Liver (tissue), 9 donors: ENCODE measurements around the gene NELL1. TPM values are rescaled to one million over a fixed set of nuclear protein-coding genes. Genes with fewer than 3 reads are reported as not detected.

Experiments
- DNase-seq: peaks from one replicate; pipeline ENCODE4 v3.0.0-alpha.2; 2017; ENCODE audit warnings: low spot score
- H3K27ac ChIP-seq, 2 donors: one replicate each; pipeline ENCODE4 v1.7.0; 2013; ENCODE audit warnings: inconsistent platforms in 2 of 2, low read length in 2 of 2, control low read depth in 1 of 2, low read depth in 1 of 2, mild to moderate bottlenecking in 1 of 2
- H3K27me3 ChIP-seq, 4 donors: one replicate each; pipeline versions ENCODE4 v1.6.1 to v1.7.0; 2013; ENCODE audit warnings: low read length in 3 of 4, inconsistent platforms in 1 of 4, mild to moderate bottlenecking in 1 of 4, moderate library complexity in 1 of 4; ENCODE audit not compliant: control insufficient read depth in 4 of 4, insufficient read depth in 4 of 4
- H3K36me3 ChIP-seq, 4 donors: one replicate each; pipeline versions ENCODE4 v1.6.1 to v1.7.0; 2013; ENCODE audit warnings: low read length in 3 of 4, mild to moderate bottlenecking in 3 of 4, low read depth in 1 of 4, moderate library complexity in 1 of 4; ENCODE audit not compliant: control insufficient read depth in 4 of 4, insufficient read depth in 3 of 4
- H3K4me1 ChIP-seq, 4 donors: one replicate each; pipeline versions ENCODE4 v1.6.1 to v1.7.0; 2013; ENCODE audit warnings: low read length in 3 of 4, mild to moderate bottlenecking in 3 of 4, moderate library complexity in 1 of 4; ENCODE audit not compliant: control insufficient read depth in 4 of 4, insufficient read depth in 4 of 4
- H3K4me3 ChIP-seq, 3 donors: one replicate each; pipeline versions ENCODE4 v1.6.1 to v1.7.0; 2013; ENCODE audit warnings: low read length in 3 of 3, control low read depth in 1 of 3, low read depth in 1 of 3, mild to moderate bottlenecking in 1 of 3
- H3K9ac ChIP-seq, 2 donors: one replicate each; pipeline ENCODE4 v1.7.0; 2013; ENCODE audit warnings: low read length in 2 of 2, mild to moderate bottlenecking in 2 of 2, moderate library complexity in 2 of 2, control low read depth in 1 of 2, low read depth in 1 of 2
- H3K9me3 ChIP-seq, 4 donors: one replicate each; pipeline versions ENCODE4 v1.6.1 to v1.7.0; 2013; ENCODE audit warnings: low read length in 3 of 4; ENCODE audit not compliant: control insufficient read depth in 4 of 4
- FOXA1 ChIP-seq: IDR thresholded peaks from 2 replicates; pipeline ENCODE4 v1.6.1; 2016; ENCODE audit warnings: antibody characterized with exemption
- GABPA ChIP-seq, 2 donors: IDR thresholded peaks in 1 of 2; conservative IDR thresholded peaks in 1 of 2; 2 replicates each; pipeline ENCODE4 v1.6.1; 2016; ENCODE audit warnings: antibody characterized with exemption in 2 of 2, mild to moderate bottlenecking in 1 of 2, moderate library complexity in 1 of 2
- HNF4A ChIP-seq, 2 donors: conservative IDR thresholded peaks; 2 replicates each; pipeline ENCODE4 v1.6.1; 2016; ENCODE audit warnings: antibody characterized with exemption in 2 of 2, mild to moderate bottlenecking in 2 of 2
- HNF4G ChIP-seq: IDR thresholded peaks from 2 replicates; pipeline ENCODE4 v1.6.1; 2016; ENCODE audit warnings: antibody characterized with exemption
- RAD21 ChIP-seq, 2 donors: IDR thresholded peaks; 2 replicates each; pipeline ENCODE4 v1.6.1; 2016; ENCODE audit warnings: antibody characterized with exemption in 2 of 2, mild to moderate bottlenecking in 2 of 2
- RXRA ChIP-seq, 2 donors: IDR thresholded peaks; 2 replicates each; pipeline ENCODE4 v1.6.1; 2017 to 2018; ENCODE audit warnings: antibody characterized with exemption in 2 of 2, mild to moderate bottlenecking in 1 of 2
- SP1 ChIP-seq: IDR thresholded peaks from 2 replicates; pipeline ENCODE4 v1.6.1; 2018; ENCODE audit warnings: antibody characterized with exemption, mild to moderate bottlenecking
- TAF1 ChIP-seq: conservative IDR thresholded peaks from 2 replicates; pipeline ENCODE4 v1.6.1; 2016; ENCODE audit warnings: antibody characterized with exemption, mild to moderate bottlenecking
- YY1 ChIP-seq: IDR thresholded peaks from 2 replicates; pipeline ENCODE4 v1.6.1; 2016; ENCODE audit warnings: antibody characterized with exemption, mild to moderate bottlenecking
- WGBS: extraction: QIAGEN DNeasy Blood & Tissue Kit; methylation state at CpG from one replicate; pipeline ENCODE4 v1.1.7; 2013; 5-methylcytosine and 5-hydroxymethylcytosine counted together
- polyA plus RNA-seq, 2 donors: library from polyadenylated mRNA; stranded (reverse) in 1 of 2; unstranded in 1 of 2; fragments of 200-250 nt in 1 of 2; fragments of >200 nt in 1 of 2; fragmentation: Nextera tagmentation in 1 of 2; extraction: Ambion mirVana in 1 of 2; gene quantifications; one replicate each; pipeline versions ENCODE4 v1.2.1 to v1.2.3, GENCODE V29; 2013 to 2015
- total RNA-seq, 2 donors: library from RNA; depleted of rRNA; stranded (reverse); fragments of >200 nt; gene quantifications; one replicate each; pipeline ENCODE4 v1.2.3, GENCODE V29; 2014
- TF ChIP-seq, protein P1 (sequence below): IDR thresholded peaks from 2 replicates; pipeline ENCODE4 v1.6.1; 2016; ENCODE audit warnings: antibody characterized with exemption
- TF ChIP-seq, protein P2 (sequence below): fragments of 150-350 bp; IDR thresholded peaks from 2 replicates; pipeline ENCODE4 v1.5.1; 2017; ENCODE audit warnings: improper control_type of control experiment, low read depth, low read length; ENCODE audit not compliant: missing input control
- TF ChIP-seq, protein P3 (sequence below): IDR thresholded peaks from 2 replicates; pipeline ENCODE4 v1.6.1; 2016; ENCODE audit warnings: antibody characterized with exemption
- TF ChIP-seq, protein P4 (sequence below): IDR thresholded peaks from 2 replicates; pipeline ENCODE4 v1.6.1; 2016; ENCODE audit warnings: antibody characterized with exemption, mild to moderate bottlenecking
- donor health status: healthy.
- donor health status: healthy.
- donor health status: healthy.
- donor health status: healthy.
- donor health status: healthy.

NELL1 gene
- total and polyA plus RNA-seq, 4 donors, result not detected

DNA sequence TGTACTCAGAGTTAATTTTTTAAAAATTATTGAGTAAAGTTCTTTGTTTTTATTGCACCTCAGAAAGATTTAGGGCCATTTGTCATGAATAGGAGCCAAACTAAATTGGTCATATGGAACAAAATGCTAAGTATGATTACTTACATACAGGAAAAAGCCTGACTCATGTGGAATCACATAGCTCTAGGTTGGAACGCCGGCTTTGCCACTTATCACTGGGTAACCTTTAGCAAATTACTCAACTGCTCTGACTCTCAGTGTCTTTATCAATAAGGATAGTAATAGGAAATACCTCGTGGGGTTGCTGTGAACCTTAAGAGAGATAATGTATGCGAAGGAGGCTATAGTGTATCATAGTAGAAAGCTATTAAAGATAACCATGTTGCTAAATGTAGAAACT lies 638.5 kb downstream of the NELL1 start:
- Histone ChIP-seq H3K4me3 (no peak overlapping the region), H3K27ac (no peak overlapping the region), H3K36me3 (no peaks in the 10 kb centered on the region), H3K27me3 (peaks cover 0 to 3% (median 0%) of the 10 kb centered on the region in 4 donors), H3K4me1 (no peaks in the 10 kb centered on the region), H3K9ac (no peak overlapping the region), H3K9me3 (no peaks in the 10 kb centered on the region)
- TF ChIP-seq RXRA (IDR thresholded peaks at IDR 0.05), result no peak
- TF ChIP-seq, protein P1, sequence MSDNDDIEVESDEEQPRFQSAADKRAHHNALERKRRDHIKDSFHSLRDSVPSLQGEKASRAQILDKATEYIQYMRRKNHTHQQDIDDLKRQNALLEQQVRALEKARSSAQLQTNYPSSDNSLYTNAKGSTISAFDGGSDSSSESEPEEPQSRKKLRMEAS, result no peak
- no peak for TF ChIP-seq HNF4G
- no peak for TF ChIP-seq RAD21 (IDR thresholded peaks at IDR 0.05)
- TF ChIP-seq FOXA1, result no peak
- TF ChIP-seq, protein P2, sequence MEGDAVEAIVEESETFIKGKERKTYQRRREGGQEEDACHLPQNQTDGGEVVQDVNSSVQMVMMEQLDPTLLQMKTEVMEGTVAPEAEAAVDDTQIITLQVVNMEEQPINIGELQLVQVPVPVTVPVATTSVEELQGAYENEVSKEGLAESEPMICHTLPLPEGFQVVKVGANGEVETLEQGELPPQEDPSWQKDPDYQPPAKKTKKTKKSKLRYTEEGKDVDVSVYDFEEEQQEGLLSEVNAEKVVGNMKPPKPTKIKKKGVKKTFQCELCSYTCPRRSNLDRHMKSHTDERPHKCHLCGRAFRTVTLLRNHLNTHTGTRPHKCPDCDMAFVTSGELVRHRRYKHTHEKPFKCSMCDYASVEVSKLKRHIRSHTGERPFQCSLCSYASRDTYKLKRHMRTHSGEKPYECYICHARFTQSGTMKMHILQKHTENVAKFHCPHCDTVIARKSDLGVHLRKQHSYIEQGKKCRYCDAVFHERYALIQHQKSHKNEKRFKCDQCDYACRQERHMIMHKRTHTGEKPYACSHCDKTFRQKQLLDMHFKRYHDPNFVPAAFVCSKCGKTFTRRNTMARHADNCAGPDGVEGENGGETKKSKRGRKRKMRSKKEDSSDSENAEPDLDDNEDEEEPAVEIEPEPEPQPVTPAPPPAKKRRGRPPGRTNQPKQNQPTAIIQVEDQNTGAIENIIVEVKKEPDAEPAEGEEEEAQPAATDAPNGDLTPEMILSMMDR, result no peak
- no peak for TF ChIP-seq SP1
- no peak for TF ChIP-seq YY1
- TF ChIP-seq HNF4A (conservative IDR thresholded peaks at IDR 0.05), result no peak
- no peak for TF ChIP-seq TAF1
- TF ChIP-seq, protein P3, sequence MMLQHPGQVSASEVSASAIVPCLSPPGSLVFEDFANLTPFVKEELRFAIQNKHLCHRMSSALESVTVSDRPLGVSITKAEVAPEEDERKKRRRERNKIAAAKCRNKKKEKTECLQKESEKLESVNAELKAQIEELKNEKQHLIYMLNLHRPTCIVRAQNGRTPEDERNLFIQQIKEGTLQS, result no peak
- TF ChIP-seq GABPA (IDR thresholded peaks at IDR 0.05 in 1 of 2, conservative IDR thresholded peaks at IDR 0.05 in 1 of 2), result no peak
- no peak for DNase-seq
- 52% methylated on average over 4 of the region's 4 CpGs for WGBS

DNA sequence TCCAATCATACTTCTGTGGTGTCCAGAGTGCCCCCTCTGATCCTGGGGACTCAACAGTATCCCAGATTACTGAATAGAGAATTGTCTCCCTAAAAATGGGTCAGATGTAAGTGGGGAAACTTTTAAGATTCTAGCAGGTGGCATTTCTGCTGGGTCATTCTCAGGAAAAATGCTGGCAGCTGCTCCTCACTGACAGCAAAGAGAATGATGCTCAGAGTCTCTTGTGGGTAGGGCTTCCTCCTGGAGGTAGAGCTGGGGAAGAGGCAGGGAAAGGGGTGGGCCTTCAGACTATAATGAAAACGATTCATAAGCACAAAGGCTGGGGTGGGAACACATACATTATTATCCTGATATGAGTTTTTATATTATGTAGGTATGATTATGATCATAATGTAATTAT lies 647.2 kb downstream of the NELL1 start:
- Histone ChIP-seq H3K9me3 (no peaks in the 10 kb centered on the region), H3K4me1 (no peaks in the 10 kb centered on the region), H3K27ac (no peak overlapping the region), H3K36me3 (no peaks in the 10 kb centered on the region), H3K4me3 (no peak overlapping the region), H3K9ac (no peak overlapping the region), H3K27me3 (no peaks in the 10 kb centered on the region)
- DNase-seq, result no peak
- WGBS, result 6% methylated on average over 1 of the region's 1 CpG
- TF ChIP-seq YY1 (no peak), RXRA (IDR thresholded peaks at IDR 0.05) (no peak)
- TF ChIP-seq, protein P4, sequence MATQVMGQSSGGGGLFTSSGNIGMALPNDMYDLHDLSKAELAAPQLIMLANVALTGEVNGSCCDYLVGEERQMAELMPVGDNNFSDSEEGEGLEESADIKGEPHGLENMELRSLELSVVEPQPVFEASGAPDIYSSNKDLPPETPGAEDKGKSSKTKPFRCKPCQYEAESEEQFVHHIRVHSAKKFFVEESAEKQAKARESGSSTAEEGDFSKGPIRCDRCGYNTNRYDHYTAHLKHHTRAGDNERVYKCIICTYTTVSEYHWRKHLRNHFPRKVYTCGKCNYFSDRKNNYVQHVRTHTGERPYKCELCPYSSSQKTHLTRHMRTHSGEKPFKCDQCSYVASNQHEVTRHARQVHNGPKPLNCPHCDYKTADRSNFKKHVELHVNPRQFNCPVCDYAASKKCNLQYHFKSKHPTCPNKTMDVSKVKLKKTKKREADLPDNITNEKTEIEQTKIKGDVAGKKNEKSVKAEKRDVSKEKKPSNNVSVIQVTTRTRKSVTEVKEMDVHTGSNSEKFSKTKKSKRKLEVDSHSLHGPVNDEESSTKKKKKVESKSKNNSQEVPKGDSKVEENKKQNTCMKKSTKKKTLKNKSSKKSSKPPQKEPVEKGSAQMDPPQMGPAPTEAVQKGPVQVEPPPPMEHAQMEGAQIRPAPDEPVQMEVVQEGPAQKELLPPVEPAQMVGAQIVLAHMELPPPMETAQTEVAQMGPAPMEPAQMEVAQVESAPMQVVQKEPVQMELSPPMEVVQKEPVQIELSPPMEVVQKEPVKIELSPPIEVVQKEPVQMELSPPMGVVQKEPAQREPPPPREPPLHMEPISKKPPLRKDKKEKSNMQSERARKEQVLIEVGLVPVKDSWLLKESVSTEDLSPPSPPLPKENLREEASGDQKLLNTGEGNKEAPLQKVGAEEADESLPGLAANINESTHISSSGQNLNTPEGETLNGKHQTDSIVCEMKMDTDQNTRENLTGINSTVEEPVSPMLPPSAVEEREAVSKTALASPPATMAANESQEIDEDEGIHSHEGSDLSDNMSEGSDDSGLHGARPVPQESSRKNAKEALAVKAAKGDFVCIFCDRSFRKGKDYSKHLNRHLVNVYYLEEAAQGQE, result no peak

DNA sequence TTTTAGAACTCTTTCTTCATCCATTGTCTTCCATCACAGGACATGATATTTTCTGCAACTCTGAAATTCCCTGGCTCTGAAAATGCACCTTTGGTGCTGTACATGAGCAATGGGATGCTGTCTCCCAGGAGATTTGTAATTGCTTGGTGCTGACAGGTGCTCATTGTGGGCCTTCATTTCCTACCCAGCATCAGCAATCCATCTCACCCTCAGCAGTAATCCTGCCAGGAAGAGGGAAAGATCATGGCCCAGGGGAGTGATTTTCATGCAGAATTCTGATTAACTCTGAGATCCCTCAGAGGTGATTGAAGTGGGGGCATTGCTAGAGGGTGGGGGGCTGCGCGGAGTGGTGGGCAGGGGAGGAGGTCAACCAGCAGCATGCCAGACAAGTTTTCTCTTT lies 651.7 kb downstream of the NELL1 start:
- Histone ChIP-seq H3K27me3 (peaks cover 0 to 2% (median 0%) of the 10 kb centered on the region in 4 donors), H3K9ac (no peak overlapping the region), H3K4me1 (no peaks in the 10 kb centered on the region), H3K4me3 (no peak overlapping the region), H3K36me3 (no peaks in the 10 kb centered on the region), H3K27ac (no peak overlapping the region), H3K9me3 (no peaks in the 10 kb centered on the region)
- TF ChIP-seq HNF4A (conservative IDR thresholded peaks at IDR 0.05), result no peak
- no peak for DNase-seq
- WGBS, result 78% methylated on average over 2 of the region's 2 CpGs
